NCI-H1694 (cell line): ENCODE results near the gene INSL4.
A peak's percentile ranks its signal among the peaks of the same experiment; 100 is the strongest.

ENCODE experiments used
- DNase-seq: peaks from one replicate; lab custom pipeline; 2025; lab: John Stamatoyannopoulos, UW

Gene INSL4

GRCh38 chr9:5231212-5231611 is at the start of gene INSL4:
TSS of gene INSL4 (plus strand) at chr9:5231419. CDS start at chr9:5231524, 105 bp downstream.
- DNase-seq = no peak

- no peak for DNase-seq
These were observed 46.4 kb upstream of the INSL4 start for GRCh38 chr9:5184776-5185175.

DNA sequence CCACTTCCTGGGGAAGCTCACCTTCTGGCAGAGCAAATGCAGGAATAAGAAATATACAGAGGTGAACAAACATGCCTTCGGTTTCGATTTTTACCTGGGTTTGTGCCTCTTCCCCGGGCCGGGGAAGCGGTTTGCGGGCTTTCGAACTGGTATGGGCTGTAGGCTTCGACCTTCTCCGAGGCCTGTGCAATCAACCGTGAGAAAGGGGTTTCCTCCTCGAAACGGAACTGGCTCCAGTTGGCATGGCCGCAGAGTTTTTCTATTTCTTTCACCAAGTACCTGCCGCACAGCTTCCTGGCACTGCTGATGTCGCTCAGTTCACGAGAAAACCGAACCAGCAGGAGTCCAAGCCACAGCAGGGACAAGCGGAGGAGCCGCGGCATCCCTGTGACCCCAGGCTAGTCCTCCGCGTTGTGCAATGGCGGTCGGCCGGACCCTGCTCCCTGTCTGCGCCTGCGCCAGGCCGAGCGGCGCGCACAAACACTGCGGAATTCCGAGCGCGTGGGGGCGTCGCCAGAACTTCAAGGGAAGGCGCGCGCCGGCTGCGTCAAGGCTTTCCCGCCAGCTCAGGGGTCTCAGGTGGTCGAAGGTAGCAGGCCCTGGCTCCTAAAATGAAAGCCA is 45.9 kb upstream of the INSL4 start, which contains the start of gene INSL6:
Gene INSL6, minus strand, starts transcription at position 420 of the 621 bp plus-strand sequence. Its CDS starts 37 bp downstream, at position 383.
- no peak for DNase-seq

- DNase-seq = peak; percentile 50
These were observed 44.6 kb upstream of the INSL4 start for GRCh38 chr9:5186416-5187169.

DNA sequence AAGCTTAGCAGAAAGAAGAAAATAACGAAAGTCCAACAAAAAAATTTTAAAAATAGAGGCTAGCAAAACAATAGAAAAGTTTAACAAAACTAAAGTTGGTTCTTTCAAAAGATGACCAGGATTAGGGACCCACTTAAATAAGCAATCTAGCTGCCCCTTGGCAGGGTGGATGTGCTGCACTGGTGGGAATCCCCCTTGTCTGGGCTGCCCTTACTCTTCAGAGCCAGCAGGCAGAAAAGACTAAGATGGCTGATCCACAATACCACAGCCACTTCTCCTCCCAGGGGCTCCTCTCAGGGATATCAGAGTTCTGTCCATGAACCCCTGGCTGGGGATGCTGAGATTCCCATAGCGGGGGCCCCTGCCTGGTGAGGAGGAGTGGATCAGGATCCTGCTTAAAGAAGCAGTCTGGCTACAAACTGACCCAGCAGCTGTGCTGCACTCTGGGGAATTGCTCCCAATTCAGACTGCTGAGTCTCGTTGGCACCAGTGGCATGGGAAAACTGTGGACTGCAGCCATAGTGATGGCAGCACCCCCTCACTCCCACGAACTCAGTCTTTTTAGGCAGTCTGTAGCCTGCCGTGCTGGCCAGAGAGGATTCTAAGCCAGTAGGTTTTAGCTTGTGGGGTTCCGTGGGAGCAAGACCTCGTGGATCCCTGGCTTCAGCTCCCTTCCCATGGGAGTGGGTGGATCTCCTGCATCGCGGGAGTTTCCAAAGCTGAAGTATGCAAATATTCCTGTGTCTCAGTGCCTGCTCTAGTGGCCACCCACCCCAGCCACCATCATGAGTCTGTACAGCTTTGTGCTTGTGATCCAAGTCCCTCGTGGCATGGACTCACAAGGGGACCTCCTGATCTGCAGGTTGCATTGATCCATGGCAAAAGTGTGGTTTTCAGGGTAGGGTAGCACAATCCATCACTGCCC is 42.9 kb upstream of the INSL4 start:
- DNase-seq = no peak

GRCh38 chr9:5191985-5192384 is 39.2 kb upstream of the INSL4 start:
- no peak for DNase-seq

DNA sequence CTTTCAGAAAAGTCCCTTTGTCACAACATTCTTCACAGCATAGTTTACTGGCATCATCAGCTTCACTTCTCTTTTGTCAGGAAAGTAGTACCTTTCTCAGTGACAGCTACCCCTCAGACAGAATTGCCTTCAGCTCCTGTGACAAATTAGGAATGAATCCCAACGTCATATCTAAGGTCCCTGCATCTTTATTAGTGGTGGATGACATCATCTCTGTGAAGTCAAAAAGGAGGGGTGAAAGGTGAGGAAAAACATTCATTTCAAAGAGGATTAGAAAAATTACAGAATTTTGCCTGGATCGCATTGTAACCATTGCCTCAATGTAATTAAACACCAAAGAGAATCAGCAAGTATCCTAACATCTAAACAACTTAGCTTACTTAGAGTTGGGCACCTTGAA is 37.9 kb upstream of the INSL4 start:
- no peak for DNase-seq

GRCh38 chr9:5195463-5195862 is 35.8 kb upstream of the INSL4 start:
- DNase-seq = no peak

DNA sequence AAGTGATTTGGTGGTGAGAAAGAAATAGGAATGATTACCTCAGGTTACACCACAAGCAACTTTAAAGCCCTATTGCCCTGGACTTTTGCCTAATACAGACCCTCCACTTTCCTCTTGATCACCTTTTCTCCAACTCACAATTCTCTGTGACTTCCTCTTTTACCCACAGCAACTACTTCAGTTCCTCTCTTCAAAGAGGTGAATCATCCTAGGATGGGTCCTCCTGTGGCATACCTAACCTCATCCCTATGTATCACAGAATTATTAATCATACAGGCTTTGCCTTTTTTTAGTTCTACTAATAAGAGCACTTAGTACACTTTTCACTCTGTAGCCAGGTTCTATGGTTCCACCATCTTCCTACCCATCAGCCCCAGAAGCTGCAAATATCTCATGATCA is 26.1 kb upstream of the INSL4 start:
- DNase-seq = no peak

DNA sequence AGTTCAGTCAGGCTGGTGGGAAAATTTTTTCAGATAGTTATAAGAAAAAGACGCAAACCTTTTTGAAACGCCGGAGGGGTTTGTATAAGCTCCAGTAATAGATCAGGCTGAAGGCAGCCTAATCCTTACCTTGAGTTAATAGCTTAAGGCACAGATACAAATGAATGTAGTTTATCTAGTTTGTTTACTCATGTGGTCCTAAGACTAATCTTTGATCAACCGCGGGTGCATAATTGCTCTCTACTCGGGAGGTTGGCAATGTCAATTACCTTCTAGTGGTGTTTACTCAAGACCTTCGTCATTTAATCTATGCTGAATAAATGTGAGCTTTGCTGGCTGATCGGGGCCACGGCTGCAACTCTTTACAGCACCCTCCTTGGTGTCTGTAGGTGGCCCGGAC is 665 bp upstream of the INSL4 start:
- no peak for DNase-seq

DNA sequence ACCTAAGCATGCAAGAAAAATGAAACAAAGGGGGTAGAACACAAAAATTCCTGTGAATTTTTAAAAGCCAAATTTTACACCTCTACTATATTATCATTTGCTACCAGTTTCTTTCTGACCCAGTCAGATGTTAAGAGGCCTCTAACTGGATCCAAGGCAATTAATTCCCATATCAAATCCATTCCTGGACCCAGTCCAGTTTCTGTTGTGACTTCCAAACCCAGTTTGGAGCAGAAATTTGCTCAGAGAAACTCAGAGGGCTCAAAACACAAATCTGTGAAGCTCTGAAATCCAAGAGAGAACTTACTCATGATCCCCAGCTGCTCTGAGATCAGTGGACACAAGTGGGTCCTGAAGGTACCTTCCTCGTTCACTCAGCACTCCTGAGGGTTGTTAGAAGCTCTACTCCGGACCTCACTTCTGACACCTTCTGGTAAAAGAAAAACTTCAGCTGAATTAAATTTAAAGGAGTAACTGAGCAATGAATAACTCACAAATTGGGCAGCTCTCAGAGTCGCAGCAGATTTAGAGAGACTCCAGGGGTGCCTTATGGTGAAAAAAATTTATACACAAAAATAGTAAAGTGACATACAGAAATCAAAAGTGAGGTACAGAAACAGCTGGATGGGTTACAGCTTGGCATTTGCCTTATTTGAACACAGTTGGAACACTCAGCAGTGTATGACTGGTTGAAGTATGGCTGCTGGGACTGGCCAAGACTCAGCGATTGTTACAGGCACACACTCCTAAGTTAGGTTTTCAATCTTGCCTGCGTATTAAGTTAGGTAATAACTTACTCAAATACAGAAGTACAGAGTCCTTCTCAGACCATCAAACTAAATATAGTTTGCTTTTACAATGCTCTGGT is 32.4 kb downstream of the INSL4 start:
- no peak for DNase-seq

DNA sequence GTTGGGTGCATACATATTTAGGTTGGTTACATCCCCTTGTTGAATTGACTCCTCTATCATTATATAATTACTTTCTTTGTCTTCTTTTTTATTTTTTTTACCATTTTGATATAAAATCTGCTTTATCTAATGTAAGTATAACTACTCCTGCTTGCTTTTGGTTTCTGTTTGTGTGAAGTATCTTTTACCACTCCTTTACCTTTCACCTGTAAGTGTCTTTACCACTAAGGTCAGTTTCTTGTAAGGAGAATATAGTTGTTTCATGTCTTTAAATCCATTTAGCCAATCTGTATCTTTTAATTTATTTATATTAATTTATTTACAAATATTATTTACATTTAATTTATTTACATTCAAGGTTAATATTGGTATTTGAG is 33.0 kb downstream of the INSL4 start:
- DNase-seq = no peak

DNA sequence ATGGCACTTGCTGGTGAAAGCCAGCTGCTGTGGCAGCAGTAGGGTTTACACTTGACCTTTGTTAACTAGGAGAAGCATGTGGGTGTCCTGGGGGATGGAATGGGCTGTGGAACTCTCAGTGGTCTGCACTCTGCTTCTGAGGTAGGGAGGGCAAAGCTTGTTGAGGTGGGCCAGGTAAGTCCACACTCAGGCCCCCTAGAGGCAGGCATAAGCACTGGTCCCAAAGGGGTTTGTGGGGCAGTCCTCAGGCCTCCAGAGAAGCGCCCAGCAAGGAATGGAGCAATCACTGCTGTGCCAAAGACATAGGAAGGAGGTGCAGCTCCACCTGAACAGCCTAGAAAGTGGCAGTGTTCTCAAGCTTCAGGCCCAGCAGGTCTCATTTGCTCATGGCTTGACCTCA is 34.7 kb downstream of the INSL4 start:
- no peak for DNase-seq

- no peak for DNase-seq
These were observed 38.1 kb downstream of the INSL4 start for GRCh38 chr9:5269249-5269715.

GRCh38 chr9:5274770-5275169 is 43.6 kb downstream of the INSL4 start:
- DNase-seq = no peak

GRCh38 chr9:5278486-5278885 is 47.3 kb downstream of the INSL4 start:
- DNase-seq = no peak
